GM21447 (cell line): Measurements from ENCODE around the gene HINT2.

ENCODE experiments used
- ATAC-seq: cut with Tn5 transposase; IDR thresholded peaks from one replicate; pipeline ENCODE4 v1.9.1; 2021; ENCODE audit not compliant: unreplicated experiment

The HINT2 gene

GRCh38 chr9:35814841-35815543 is at the start of gene HINT2:
Gene HINT2, minus strand, starts transcription at chr9:35815042. Its CDS starts 63 bp downstream, at chr9:35814979.
- ATAC-seq: peak; percentile 71

GRCh38 chr9:35863583-35863982 is 48.7 kb upstream of the HINT2 start:
- ATAC-seq: no peak

- no peak for ATAC-seq
Measured at GRCh38 chr9:35862328-35862727, 47.5 kb upstream of the HINT2 start.

GRCh38 chr9:35861161-35861897 is 46.5 kb upstream of the HINT2 start:
- ATAC-seq: no peak

- ATAC-seq: no peak
Measured at GRCh38 chr9:35859990-35860339, 45.1 kb upstream of the HINT2 start.

- ATAC-seq: no peak
Measured at GRCh38 chr9:35859310-35859989, 44.6 kb upstream of the HINT2 start.

- ATAC-seq: no peak
Measured at GRCh38 chr9:35858458-35858857, 43.6 kb upstream of the HINT2 start.

GRCh38 chr9:35856882-35857281 is 42.0 kb upstream of the HINT2 start:
- no peak for ATAC-seq

- no peak for ATAC-seq
Measured at GRCh38 chr9:35856206-35856605, 41.4 kb upstream of the HINT2 start.

- no peak for ATAC-seq
Measured at GRCh38 chr9:35854091-35854762, 39.4 kb upstream of the HINT2 start.

- ATAC-seq: no peak
Measured at GRCh38 chr9:35852876-35853865, 38.3 kb upstream of the HINT2 start.

- no peak for ATAC-seq
Measured at GRCh38 chr9:35852267-35852815, 37.5 kb upstream of the HINT2 start.

GRCh38 chr9:35847792-35848572 is 33.1 kb upstream of the HINT2 start:
- ATAC-seq: peak; percentile 91

- ATAC-seq: no peak
Measured at GRCh38 chr9:35845824-35846771, 31.3 kb upstream of the HINT2 start.

GRCh38 chr9:35844628-35845270 is 29.9 kb upstream of the HINT2 start:
- no peak for ATAC-seq

- peak; percentile 78 for ATAC-seq
Measured at GRCh38 chr9:35842795-35843194, 28.0 kb upstream of the HINT2 start.

- ATAC-seq: no peak
Measured at GRCh38 chr9:35842020-35842745, 27.3 kb upstream of the HINT2 start.
